ENCODE results near the gene NSF. TPM values are rescaled to one million over a fixed set of nuclear protein-coding genes. Genes with fewer than 3 reads are reported as not detected.
"Not testable (repeated sequence)": the region's sequence is repeated elsewhere in the genome, so short reads cannot be mapped to it uniquely, and the experiment has no call there.

Gene NSF
- total RNA-seq, 2 experiments from 2014 or later: 49.8 to 52.8 TPM

DNA sequence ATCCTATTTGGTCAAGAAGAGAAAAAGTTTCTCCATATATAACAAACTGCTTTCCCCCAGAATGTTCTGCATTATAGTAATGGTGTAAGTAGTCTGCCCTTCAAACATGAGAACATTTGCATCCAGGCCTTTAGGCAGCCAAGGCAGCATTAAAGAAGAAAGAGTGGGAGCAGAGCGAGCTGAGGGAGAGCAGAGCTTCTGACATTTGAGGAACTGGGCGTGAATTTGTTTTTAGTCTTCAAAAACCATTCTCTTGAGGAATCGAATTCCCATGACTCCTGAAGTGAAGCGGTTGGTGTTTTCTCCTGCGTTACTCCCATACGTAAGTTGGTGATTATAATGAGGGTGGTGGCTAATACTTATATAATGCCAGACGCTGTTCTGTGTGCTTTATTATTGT is 58.8 kb downstream of the NSF start:
- DNase-seq, H3K4me1 Mint-ChIP-seq: not testable (repeated sequence)

DNA sequence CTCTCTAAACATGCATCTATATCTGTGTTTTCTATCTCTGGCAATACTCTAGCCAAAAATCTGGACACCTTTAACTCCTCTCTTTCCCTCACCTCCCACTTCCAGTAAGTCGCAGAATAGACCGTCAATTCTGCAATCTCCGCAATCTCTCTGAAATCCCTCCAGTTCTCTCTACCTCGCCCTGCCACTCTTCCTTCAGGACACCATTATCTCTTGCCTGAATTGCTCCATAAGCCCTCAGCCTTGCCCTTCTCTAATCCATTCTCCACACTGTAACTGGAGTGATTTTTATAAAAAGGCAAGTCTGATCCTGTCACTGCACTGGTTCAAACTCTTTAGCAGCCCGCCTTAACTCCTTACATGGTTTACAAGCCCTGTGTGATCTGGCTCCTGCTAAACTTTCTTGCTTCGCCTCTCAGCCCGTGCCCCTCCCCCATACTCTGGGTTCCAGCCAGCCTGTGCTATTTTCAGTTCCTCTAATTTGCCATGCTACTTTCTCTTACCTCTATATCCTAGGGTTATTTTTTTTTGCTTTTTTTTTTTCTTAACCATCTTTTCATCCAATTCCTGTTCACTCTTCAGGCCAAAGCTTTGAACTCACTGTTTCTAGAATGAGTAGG is 61.7 kb downstream of the NSF start:
- not testable (repeated sequence) for H3K4me1 Mint-ChIP-seq

More for the DNA sequence above, 58.8 kb downstream of the NSF start:
- H3K27me3 Mint-ChIP-seq; H3K27ac Mint-ChIP-seq; H3K4me3 Mint-ChIP-seq; H3K36me3 Mint-ChIP-seq; H3K9me3 Mint-ChIP-seq; POLR2A ChIA-PET; ATAC-seq (ENCODE audit: low read depth): not testable (repeated sequence)

DNA sequence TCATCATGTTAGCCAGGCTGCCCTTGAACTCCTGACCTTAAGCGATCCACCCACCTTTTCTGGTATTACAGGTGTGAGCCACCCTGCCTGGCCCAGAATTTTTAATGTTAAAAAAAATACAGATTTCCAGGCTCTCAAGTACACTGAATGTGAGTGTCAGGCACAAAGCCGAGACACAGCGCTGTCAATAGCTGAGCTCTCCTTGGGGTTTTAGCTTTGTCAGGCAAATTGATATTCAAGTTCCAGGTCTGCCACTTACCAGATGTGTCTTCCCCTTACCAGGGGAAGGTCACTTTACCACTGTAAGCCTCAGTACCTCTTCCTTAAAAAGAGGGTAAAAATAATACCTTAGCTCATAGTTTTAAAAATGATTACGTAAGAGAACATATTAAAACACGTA is 67.8 kb downstream of the NSF start:
- H3K9me3 Mint-ChIP-seq; DNase-seq; H3K4me3 Mint-ChIP-seq; ATAC-seq (ENCODE audit: low read depth); H3K27me3 Mint-ChIP-seq; H3K27ac Mint-ChIP-seq; H3K4me1 Mint-ChIP-seq; POLR2A ChIA-PET; H3K36me3 Mint-ChIP-seq: not testable (repeated sequence)

More for the DNA sequence above, 61.7 kb downstream of the NSF start:
- DNase-seq; H3K4me3 Mint-ChIP-seq; H3K9me3 Mint-ChIP-seq; H3K27ac Mint-ChIP-seq; ATAC-seq (ENCODE audit: low read depth); POLR2A ChIA-PET; H3K27me3 Mint-ChIP-seq; H3K36me3 Mint-ChIP-seq: not testable (repeated sequence)

DNA sequence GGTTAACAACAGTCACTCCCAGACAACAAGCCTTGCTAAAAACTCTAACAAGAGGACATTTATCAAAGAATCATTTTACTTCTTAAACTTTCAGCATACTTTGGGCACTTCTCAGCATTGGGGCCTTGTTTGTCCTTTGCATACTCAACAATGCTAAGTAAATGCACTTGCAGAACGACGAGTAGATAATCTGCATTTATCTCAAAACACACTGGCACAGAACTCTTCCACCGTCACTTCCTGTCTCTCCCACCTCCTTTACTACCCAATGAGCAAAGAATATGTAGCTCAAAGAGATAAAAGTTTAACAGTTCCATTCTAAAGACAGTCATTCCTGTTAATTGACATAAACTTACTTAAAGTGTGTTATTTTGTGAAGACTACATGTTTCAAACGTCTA is 69.2 kb downstream of the NSF start:
- POLR2A ChIA-PET; H3K4me1 Mint-ChIP-seq; H3K36me3 Mint-ChIP-seq; H3K27ac Mint-ChIP-seq; H3K27me3 Mint-ChIP-seq; ATAC-seq (ENCODE audit: low read depth); DNase-seq; H3K9me3 Mint-ChIP-seq; H3K4me3 Mint-ChIP-seq: not testable (repeated sequence)

DNA sequence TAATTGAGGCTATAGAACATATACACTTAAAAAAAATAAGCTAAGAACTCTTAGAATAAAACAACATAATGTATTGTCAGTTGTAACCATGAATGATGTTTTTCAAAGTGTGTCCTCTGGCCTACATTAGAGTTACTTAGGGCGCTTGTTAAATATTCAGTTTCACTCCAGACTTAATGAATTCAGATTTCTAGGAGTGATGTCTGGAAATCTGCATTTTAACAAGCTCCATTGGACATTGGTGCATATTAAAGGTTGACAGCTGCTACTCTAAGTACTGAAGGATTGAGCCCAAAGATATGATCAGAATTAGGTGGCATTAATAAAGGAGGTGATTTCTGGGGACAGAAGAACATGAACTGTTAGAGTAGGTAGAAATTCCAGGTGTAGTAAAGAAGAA is 72.7 kb downstream of the NSF start:
- POLR2A ChIA-PET; ATAC-seq (ENCODE audit: low read depth): not testable (repeated sequence)

DNA sequence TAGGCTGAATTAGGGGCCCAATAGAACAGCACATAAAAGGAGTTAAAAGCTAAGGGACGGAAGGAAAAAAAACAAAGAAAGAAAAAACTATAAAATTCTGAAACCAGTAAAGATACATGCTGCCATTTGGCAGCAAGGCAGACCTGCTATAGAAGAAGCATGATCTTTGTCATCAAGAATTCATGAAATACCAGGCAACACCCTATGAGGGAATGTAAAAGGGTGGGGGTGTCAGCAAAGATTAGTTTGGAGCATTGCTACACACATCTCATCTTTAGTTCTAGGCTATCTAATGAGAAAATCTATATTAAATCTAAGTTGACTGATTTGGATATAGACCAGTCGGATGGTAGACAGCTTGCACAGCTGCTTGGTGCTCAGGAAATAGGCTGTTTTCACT is 73.1 kb downstream of the NSF start:
- H3K36me3 Mint-ChIP-seq; POLR2A ChIA-PET; H3K4me1 Mint-ChIP-seq; H3K27ac Mint-ChIP-seq; H3K9me3 Mint-ChIP-seq; ATAC-seq (ENCODE audit: low read depth); DNase-seq; H3K27me3 Mint-ChIP-seq; H3K4me3 Mint-ChIP-seq: not testable (repeated sequence)

More for the DNA sequence above, 72.7 kb downstream of the NSF start:
- H3K4me3 Mint-ChIP-seq, H3K9me3 Mint-ChIP-seq, H3K4me1 Mint-ChIP-seq, H3K27ac Mint-ChIP-seq, DNase-seq, H3K27me3 Mint-ChIP-seq, H3K36me3 Mint-ChIP-seq: not testable (repeated sequence)

DNA sequence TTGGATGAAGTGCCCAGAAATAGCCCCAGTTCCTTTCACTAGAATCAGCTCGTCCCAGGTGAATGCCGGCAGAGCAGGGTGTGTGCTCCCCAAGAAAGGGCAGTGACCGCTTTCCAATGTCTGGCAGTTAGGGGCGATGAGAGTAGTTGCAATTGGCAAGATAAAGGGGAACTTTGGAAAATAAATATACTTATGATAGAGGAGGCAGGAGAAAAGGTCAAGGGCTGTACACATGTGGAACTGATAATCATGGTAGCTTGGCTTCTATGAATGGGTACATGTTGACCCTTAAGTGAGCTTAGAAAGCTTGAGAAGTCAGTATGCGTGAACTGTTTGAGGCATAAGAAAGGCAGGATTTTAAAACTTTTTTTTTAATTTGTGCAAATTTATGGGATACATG is 75.5 kb downstream of the NSF start:
- not testable (repeated sequence) for H3K9me3 Mint-ChIP-seq

DNA sequence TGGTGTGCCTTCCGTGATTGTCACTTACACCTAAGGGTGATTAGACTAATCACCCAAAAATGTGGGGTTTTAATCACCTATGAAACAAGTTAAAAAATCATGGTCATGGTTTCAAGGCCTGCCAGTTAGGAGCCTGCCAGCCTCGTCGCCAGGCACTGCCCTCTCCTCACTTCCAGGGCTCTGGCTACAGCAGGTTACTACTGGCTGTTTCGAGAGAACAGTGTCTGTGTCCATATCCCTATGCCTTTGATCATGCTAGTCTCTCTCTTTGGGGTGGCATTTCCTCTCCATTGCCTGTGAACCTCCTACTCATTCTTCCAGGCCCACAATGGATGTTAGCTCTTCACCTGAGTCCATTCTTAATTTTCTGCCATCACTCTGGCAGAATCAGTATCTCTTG is 80.3 kb downstream of the NSF start:
- H3K36me3 Mint-ChIP-seq; H3K27me3 Mint-ChIP-seq; H3K27ac Mint-ChIP-seq; H3K4me1 Mint-ChIP-seq; DNase-seq; POLR2A ChIA-PET; H3K9me3 Mint-ChIP-seq; ATAC-seq (ENCODE audit: low read depth); H3K4me3 Mint-ChIP-seq: not testable (repeated sequence)

More for the DNA sequence above, 75.5 kb downstream of the NSF start:
- POLR2A ChIA-PET; H3K27me3 Mint-ChIP-seq; ATAC-seq (ENCODE audit: low read depth); DNase-seq; H3K36me3 Mint-ChIP-seq; H3K4me1 Mint-ChIP-seq; H3K4me3 Mint-ChIP-seq; H3K27ac Mint-ChIP-seq: not testable (repeated sequence)

DNA sequence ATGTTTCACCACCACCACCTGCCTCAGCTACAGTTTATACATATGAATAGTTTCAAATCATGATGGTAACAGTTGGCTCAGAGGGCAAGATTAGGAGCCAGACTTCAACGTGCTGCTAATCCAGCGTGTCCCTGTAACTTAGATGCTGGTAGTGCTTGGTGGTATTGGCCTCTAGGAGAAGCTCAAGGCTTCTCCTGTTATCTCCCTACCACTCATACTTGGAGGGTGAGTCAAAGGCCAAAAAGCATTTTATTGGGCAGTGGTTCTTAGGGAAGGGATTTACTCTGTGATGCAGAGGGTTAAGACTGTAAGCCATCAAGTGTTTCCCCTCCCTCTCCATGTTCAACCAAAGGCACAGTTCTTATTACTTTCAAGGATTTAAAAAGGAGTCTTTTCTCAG is 82.3 kb downstream of the NSF start:
- DNase-seq; H3K9me3 Mint-ChIP-seq; POLR2A ChIA-PET; ATAC-seq (ENCODE audit: low read depth); H3K4me3 Mint-ChIP-seq; H3K4me1 Mint-ChIP-seq; H3K36me3 Mint-ChIP-seq; H3K27ac Mint-ChIP-seq; H3K27me3 Mint-ChIP-seq: not testable (repeated sequence)

DNA sequence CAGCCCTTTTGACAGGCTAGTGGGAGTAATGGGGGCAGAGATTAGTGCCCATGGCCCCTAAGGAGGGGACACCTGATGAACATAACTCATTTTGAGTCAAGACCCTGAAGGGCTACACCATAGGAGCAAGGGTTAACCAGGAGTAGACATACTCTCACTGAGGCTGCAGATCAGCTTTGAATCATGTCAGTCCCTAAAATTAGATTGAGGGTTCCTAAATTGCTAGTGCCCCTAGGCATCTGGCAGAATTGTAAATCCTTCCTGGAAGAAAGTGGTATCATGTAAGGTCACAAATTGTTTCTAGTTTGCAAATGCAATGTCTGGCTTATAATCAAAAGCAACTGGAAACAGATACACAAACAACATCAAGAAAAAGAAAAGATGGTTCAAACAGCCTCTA is 87.3 kb downstream of the NSF start:
- H3K4me3 Mint-ChIP-seq; ATAC-seq (ENCODE audit: low read depth); POLR2A ChIA-PET; H3K4me1 Mint-ChIP-seq; DNase-seq; H3K27me3 Mint-ChIP-seq; H3K36me3 Mint-ChIP-seq; H3K9me3 Mint-ChIP-seq; H3K27ac Mint-ChIP-seq: not testable (repeated sequence)

DNA sequence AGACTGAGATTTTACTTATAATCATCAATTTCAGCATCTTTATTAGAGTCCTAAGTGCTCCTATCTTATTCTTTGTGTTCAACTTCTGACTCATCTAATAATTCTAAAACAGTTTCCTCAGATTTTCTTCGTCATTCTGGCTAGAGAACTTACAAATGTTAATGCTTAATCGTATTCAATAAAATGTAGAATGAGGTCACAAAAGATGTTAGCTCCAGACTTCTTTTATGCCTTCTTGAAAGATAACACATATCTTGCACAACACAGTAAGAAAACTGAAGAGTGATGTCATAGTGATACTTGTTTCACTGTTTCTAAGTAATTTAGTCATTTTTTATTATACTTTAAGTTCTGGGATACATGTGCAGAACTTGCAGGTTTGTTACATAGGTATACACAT is 93.2 kb downstream of the NSF start:
- H3K27ac Mint-ChIP-seq; H3K36me3 Mint-ChIP-seq; H3K27me3 Mint-ChIP-seq; DNase-seq; H3K4me1 Mint-ChIP-seq; POLR2A ChIA-PET; ATAC-seq (ENCODE audit: low read depth); H3K4me3 Mint-ChIP-seq; H3K9me3 Mint-ChIP-seq: not testable (repeated sequence)

DNA sequence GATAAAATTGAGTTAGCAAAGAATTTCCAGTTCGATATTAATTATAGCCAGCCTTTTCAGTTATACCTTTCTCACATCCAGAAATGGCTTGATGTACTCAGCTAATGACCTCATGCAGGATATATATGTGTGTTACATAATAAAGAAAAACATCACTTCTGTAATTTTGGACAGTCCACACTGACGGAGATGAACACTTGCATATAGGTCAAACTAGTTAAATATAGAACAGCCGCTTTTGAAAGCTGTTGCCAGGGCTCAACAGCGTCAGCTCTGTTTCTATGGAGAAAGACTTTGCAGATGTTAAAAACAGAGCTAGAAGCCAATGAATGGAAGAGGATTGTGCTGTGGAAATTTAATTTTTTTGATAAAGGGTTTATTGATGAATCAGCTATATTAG is 94.8 kb downstream of the NSF start:
- ATAC-seq (ENCODE audit: low read depth); H3K9me3 Mint-ChIP-seq; H3K36me3 Mint-ChIP-seq: not testable (repeated sequence)

DNA sequence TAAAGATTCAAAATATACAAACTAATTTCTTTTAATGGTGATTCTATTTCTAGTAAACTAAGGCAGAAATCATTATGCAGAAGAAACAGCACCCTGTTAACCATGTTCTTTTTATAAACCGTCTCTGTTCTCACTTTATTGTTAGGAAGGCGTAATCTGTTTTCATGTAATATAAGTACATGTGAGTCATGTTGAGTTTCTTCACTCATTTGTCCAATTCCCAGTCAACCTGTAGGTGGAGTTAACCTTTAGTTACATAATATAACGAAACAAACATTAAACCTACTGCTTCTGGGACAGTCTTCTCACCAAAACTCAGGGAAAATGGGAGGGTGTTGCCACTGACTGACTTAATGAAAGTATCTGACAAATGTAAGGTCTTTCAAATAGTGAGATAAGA is 101.7 kb downstream of the NSF start:
- DNase-seq; H3K4me1 Mint-ChIP-seq; H3K27me3 Mint-ChIP-seq; H3K4me3 Mint-ChIP-seq; H3K9me3 Mint-ChIP-seq; H3K27ac Mint-ChIP-seq; POLR2A ChIA-PET; ATAC-seq (ENCODE audit: low read depth); H3K36me3 Mint-ChIP-seq: not testable (repeated sequence)

More for the DNA sequence above, 94.8 kb downstream of the NSF start:
- POLR2A ChIA-PET, DNase-seq, H3K27ac Mint-ChIP-seq, H3K4me1 Mint-ChIP-seq, H3K4me3 Mint-ChIP-seq, H3K27me3 Mint-ChIP-seq: not testable (repeated sequence)

DNA sequence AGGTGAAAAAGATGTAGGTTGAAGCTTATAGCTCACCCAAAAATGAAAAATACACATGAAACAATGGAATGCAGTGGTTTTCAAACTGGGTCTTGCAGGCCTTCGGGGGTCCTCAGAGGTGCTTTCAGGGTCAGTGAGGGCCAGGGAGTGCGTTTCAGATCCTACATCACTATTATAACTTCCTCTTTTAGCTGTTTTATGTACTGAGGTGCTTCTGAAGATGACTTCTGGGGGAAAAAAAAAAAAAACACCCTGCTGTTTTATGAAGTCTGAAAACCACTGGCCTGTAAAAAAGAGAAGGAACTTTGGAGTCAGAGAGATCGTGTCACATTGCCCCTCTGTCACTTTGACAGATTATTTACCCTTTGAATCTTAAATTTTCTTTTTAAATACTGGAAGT is 102.8 kb downstream of the NSF start:
- ATAC-seq (ENCODE audit: low read depth); DNase-seq: not testable (repeated sequence)

DNA sequence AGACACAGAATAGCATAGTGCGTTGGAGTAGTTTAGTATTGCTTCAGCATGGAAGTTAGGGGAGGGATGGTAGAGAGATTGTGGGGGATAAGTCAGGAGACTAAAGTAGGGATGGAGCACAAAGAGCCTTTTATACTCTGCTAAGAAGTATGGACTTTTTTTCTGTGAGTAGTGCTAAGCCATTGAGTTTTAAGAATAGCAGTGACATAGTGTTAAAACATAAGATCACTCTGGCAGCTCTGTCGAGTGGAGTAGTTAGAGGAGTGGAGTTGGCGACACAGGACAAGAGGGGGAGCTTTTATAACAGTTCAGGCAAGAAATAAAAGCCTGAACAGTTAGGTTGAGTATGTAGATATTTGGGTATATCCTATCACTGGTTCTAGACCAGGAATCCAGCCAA is 106.1 kb downstream of the NSF start:
- ATAC-seq (ENCODE audit: low read depth): not testable (repeated sequence)

More for the DNA sequence above, 102.8 kb downstream of the NSF start:
- POLR2A ChIA-PET, H3K27ac Mint-ChIP-seq, H3K36me3 Mint-ChIP-seq, H3K27me3 Mint-ChIP-seq, H3K4me3 Mint-ChIP-seq, H3K4me1 Mint-ChIP-seq, H3K9me3 Mint-ChIP-seq: not testable (repeated sequence)

More for the DNA sequence above, 106.1 kb downstream of the NSF start:
- H3K4me1 Mint-ChIP-seq, DNase-seq, H3K36me3 Mint-ChIP-seq, H3K27me3 Mint-ChIP-seq, H3K4me3 Mint-ChIP-seq, POLR2A ChIA-PET, H3K9me3 Mint-ChIP-seq, H3K27ac Mint-ChIP-seq: not testable (repeated sequence)
